ENCODE data around the gene ZC3H14.

Gene ZC3H14

GRCh38 chr14:88545256-88545655, 17.6 kb upstream of the ZC3H14 start:
- Mint-ChIP-seq H3K9me3 (no peaks in the 10 kb centered on the region), H3K27ac (no peak overlapping the region), H3K4me1 (ENCODE audit: low read depth) (no peaks in the 10 kb centered on the region), H3K27me3 (ENCODE audit: low read depth) (peaks cover 5% of the 10 kb centered on the region), H3K36me3 (ENCODE audit: low read depth) (no peaks in the 10 kb centered on the region), H3K4me3 (no peak overlapping the region)

- Mint-ChIP-seq H3K27me3 (ENCODE audit: low read depth) (peaks cover 6% of the 10 kb centered on the region), H3K36me3 (ENCODE audit: low read depth) (no peaks in the 10 kb centered on the region), H3K4me3 (no peak overlapping the region), H3K27ac (no peak overlapping the region), H3K9me3 (no peaks in the 10 kb centered on the region), H3K4me1 (ENCODE audit: low read depth) (no peaks in the 10 kb centered on the region)
Observed at GRCh38 chr14:88546621-88547385, 16.0 kb upstream of the ZC3H14 start.

- no peaks in the 10 kb centered on the region for H3K36me3 Mint-ChIP-seq (ENCODE audit: low read depth)
- no peak overlapping the region for H3K4me3 Mint-ChIP-seq
- no peaks in the 10 kb centered on the region for H3K9me3 Mint-ChIP-seq
- no peak overlapping the region for H3K27ac Mint-ChIP-seq
- H3K4me1 Mint-ChIP-seq (ENCODE audit: low read depth): no peaks in the 10 kb centered on the region
- peaks cover 12% of the 10 kb centered on the region for H3K27me3 Mint-ChIP-seq (ENCODE audit: low read depth)
Observed at GRCh38 chr14:88547386-88547780, 15.5 kb upstream of the ZC3H14 start.

- no peaks in the 10 kb centered on the region for H3K9me3 Mint-ChIP-seq
- no peak overlapping the region for H3K27ac Mint-ChIP-seq
- peaks cover 33% of the 10 kb centered on the region for H3K27me3 Mint-ChIP-seq (ENCODE audit: low read depth)
- no peak overlapping the region for H3K4me3 Mint-ChIP-seq
- peaks cover 9% of the 10 kb centered on the region for H3K4me1 Mint-ChIP-seq (ENCODE audit: low read depth)
- no peaks in the 10 kb centered on the region for H3K36me3 Mint-ChIP-seq (ENCODE audit: low read depth)
Observed at GRCh38 chr14:88550078-88550477, 12.8 kb upstream of the ZC3H14 start.

GRCh38 chr14:88551094-88551870, 11.6 kb upstream of the ZC3H14 start:
- H3K4me1 Mint-ChIP-seq (ENCODE audit: low read depth): peaks cover 9% of the 10 kb centered on the region
- H3K27me3 Mint-ChIP-seq (ENCODE audit: low read depth): peaks cover 45% of the 10 kb centered on the region
- no peaks in the 10 kb centered on the region for H3K9me3 Mint-ChIP-seq
- peak overlapping the region; percentile 75 for H3K4me3 Mint-ChIP-seq
- no peak overlapping the region for H3K27ac Mint-ChIP-seq
- H3K36me3 Mint-ChIP-seq (ENCODE audit: low read depth): no peaks in the 10 kb centered on the region

GRCh38 chr14:88551980-88552431, 10.8 kb upstream of the ZC3H14 start:
- peaks cover 52% of the 10 kb centered on the region for H3K27me3 Mint-ChIP-seq (ENCODE audit: low read depth)
- peaks cover 12% of the 10 kb centered on the region for H3K4me1 Mint-ChIP-seq (ENCODE audit: low read depth)
- H3K36me3 Mint-ChIP-seq (ENCODE audit: low read depth): no peaks in the 10 kb centered on the region
- H3K4me3 Mint-ChIP-seq: peak overlapping the region; percentile 75
- no peak overlapping the region for H3K27ac Mint-ChIP-seq
- no peaks in the 10 kb centered on the region for H3K9me3 Mint-ChIP-seq

GRCh38 chr14:88552876-88553275, 10.0 kb upstream of the ZC3H14 start:
- Mint-ChIP-seq H3K36me3 (ENCODE audit: low read depth) (no peaks in the 10 kb centered on the region), H3K9me3 (no peaks in the 10 kb centered on the region), H3K27me3 (ENCODE audit: low read depth) (peaks cover 61% of the 10 kb centered on the region), H3K4me3 (no peak overlapping the region), H3K4me1 (ENCODE audit: low read depth) (peaks cover 19% of the 10 kb centered on the region), H3K27ac (no peak overlapping the region)

- peaks cover 21% of the 10 kb centered on the region for H3K4me1 Mint-ChIP-seq (ENCODE audit: low read depth)
- H3K9me3 Mint-ChIP-seq: no peaks in the 10 kb centered on the region
- no peaks in the 10 kb centered on the region for H3K36me3 Mint-ChIP-seq (ENCODE audit: low read depth)
- peak overlapping the region; percentile 72 for H3K4me3 Mint-ChIP-seq
- H3K27ac Mint-ChIP-seq: no peak overlapping the region
- H3K27me3 Mint-ChIP-seq (ENCODE audit: low read depth): peaks cover 60% of the 10 kb centered on the region
Observed at GRCh38 chr14:88553886-88554456, 8.9 kb upstream of the ZC3H14 start.

GRCh38 chr14:88554457-88555286, 8.2 kb upstream of the ZC3H14 start, which contains the start of gene PTPN21:
TSS of gene PTPN21 (minus strand) at chr14:88555007. CDS start at chr14:88550417, 4,590 bp downstream.
- H3K9me3 Mint-ChIP-seq: no peaks in the 10 kb centered on the region
- H3K27me3 Mint-ChIP-seq (ENCODE audit: low read depth): peaks cover 67% of the 10 kb centered on the region
- no peaks in the 10 kb centered on the region for H3K36me3 Mint-ChIP-seq (ENCODE audit: low read depth)
- H3K27ac Mint-ChIP-seq: no peak within 1 kb of the TSS
- peak within 1 kb of the TSS; percentile 72 for H3K4me3 Mint-ChIP-seq
- peaks cover 21% of the 10 kb centered on the region for H3K4me1 Mint-ChIP-seq (ENCODE audit: low read depth)

GRCh38 chr14:88556581-88556980, 6.3 kb upstream of the ZC3H14 start:
- Mint-ChIP-seq H3K27ac (no peak overlapping the region), H3K4me1 (ENCODE audit: low read depth) (peaks cover 21% of the 10 kb centered on the region), H3K27me3 (ENCODE audit: low read depth) (peaks cover 77% of the 10 kb centered on the region), H3K9me3 (no peaks in the 10 kb centered on the region), H3K36me3 (ENCODE audit: low read depth) (no peaks in the 10 kb centered on the region), H3K4me3 (no peak overlapping the region)

- H3K9me3 Mint-ChIP-seq: no peaks in the 10 kb centered on the region
- peaks cover 35% of the 10 kb centered on the region for H3K4me1 Mint-ChIP-seq (ENCODE audit: low read depth)
- no peak overlapping the region for H3K4me3 Mint-ChIP-seq
- H3K27me3 Mint-ChIP-seq (ENCODE audit: low read depth): peaks cover 56% of the 10 kb centered on the region
- H3K27ac Mint-ChIP-seq: no peak overlapping the region
- H3K36me3 Mint-ChIP-seq (ENCODE audit: low read depth): peaks cover 3% of the 10 kb centered on the region
Observed at GRCh38 chr14:88559852-88560251, 3.0 kb upstream of the ZC3H14 start.

- H3K27ac Mint-ChIP-seq: peak overlapping the region; percentile 57
- peaks cover 10% of the 10 kb centered on the region for H3K36me3 Mint-ChIP-seq (ENCODE audit: low read depth)
- peaks cover 31% of the 10 kb centered on the region for H3K27me3 Mint-ChIP-seq (ENCODE audit: low read depth)
- peaks cover 30% of the 10 kb centered on the region for H3K4me1 Mint-ChIP-seq (ENCODE audit: low read depth)
- H3K4me3 Mint-ChIP-seq: peak overlapping the region; percentile 91
- H3K9me3 Mint-ChIP-seq: no peaks in the 10 kb centered on the region
Observed at GRCh38 chr14:88562532-88562830, 356 bp upstream of the ZC3H14 start.

- peaks cover 21% of the 10 kb centered on the region for H3K36me3 Mint-ChIP-seq (ENCODE audit: low read depth)
- peaks cover 24% of the 10 kb centered on the region for H3K27me3 Mint-ChIP-seq (ENCODE audit: low read depth)
- H3K4me1 Mint-ChIP-seq (ENCODE audit: low read depth): peaks cover 26% of the 10 kb centered on the region
- H3K4me3 Mint-ChIP-seq: peak overlapping the region; percentile 91
- peak overlapping the region; percentile 79 for H3K27ac Mint-ChIP-seq
- peaks cover 5% of the 10 kb centered on the region for H3K9me3 Mint-ChIP-seq
Observed at GRCh38 chr14:88563845-88564244, 1.0 kb downstream of the ZC3H14 start.

GRCh38 chr14:88565427-88565826, 2.6 kb downstream of the ZC3H14 start:
- peaks cover 25% of the 10 kb centered on the region for H3K4me1 Mint-ChIP-seq (ENCODE audit: low read depth)
- H3K27ac Mint-ChIP-seq: no peak overlapping the region
- peaks cover 5% of the 10 kb centered on the region for H3K9me3 Mint-ChIP-seq
- H3K4me3 Mint-ChIP-seq: no peak overlapping the region
- peaks cover 11% of the 10 kb centered on the region for H3K27me3 Mint-ChIP-seq (ENCODE audit: low read depth)
- peaks cover 35% of the 10 kb centered on the region for H3K36me3 Mint-ChIP-seq (ENCODE audit: low read depth)
